IPS DF 19.7 (cell line): ENCODE data around the gene CASS4.

Source experiments
- DNase-seq: peaks from one replicate; pipeline ENCODE4 v3.0.0-alpha.2; 2013; ENCODE audit warnings: low read depth, low spot score

Gene CASS4

GRCh38 chr20:56423886-56424285, 11.8 kb downstream of the CASS4 start:
- DNase-seq = no peak

DNA sequence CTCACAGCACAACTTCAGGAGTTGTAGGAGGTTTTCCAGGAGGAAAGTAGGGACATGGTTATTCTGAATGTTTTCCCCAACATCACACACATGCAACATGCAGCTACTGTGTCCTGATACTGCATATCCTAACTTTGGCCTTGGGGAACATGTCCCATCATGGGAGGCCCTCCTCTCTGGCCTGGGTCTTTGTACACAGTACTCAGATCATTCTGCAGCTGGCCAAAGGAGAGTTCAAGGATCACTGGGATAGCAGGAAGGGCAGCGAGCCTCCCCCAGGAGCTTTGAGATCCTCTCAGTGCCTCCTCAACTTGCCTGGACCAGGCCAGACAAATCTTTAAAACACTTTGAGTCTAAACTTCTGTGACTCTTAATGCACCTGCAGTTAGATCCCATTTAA, 12.9 kb downstream of the CASS4 start:
- no peak for DNase-seq

DNA sequence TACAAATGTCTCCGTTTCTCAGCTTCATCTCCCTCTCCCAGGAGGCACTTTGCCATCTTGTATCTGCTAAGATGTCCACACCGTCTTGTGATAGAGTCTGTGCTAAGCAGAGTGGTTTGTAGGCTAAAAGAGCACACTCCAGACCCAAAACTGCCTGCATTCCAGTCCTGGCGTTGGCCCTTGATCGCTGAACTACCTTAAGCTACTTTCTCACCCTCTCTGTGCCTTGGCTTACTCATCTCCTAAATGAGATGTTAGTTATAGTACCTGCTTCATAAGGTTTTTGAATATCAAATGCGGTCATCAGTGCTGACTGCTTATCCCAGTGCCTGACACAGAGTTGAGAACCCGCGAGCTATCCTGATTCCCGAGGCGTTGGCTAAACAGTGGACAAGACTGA, 14.0 kb downstream of the CASS4 start:
- DNase-seq = no peak

DNA sequence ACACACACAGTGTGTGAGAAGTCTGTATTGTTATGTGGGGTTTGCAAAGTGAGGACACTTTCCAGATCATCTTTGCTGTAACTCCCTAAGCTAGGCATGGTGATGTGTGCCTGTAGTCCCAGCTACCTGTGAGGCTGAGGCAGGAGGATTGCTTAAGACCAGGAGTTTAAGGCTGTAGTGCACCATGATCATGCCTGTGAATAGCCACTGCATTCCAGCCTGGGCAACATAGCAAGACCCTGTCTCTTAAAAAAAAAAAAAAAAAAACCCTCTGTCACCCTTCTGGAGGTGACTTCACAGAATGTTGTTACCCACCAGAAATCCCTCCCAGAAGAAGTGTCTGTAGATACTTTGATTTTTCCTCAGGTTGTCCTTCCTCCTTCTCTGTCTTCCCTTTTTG, 14.9 kb downstream of the CASS4 start:
- DNase-seq = no peak

DNA sequence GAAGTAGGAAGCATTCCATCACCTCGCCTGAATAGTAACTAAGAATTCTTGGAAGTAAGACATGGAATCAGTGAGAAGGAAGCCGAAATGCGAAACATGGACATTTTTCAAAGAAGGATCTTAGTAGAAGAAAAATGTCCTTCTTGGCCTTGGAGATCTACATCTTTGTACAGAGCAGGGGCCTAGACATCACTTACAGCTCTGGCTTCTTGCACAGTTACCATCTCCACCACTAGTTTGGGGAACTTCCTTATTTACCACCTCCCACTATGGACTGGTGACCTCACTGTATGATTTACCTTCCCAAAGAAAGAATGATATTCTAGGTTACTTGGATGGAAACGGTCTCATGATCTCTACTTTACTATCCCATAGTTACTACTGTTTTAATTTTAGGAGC, 15.7 kb downstream of the CASS4 start:
- no peak for DNase-seq

GRCh38 chr20:56428410-56428809, 16.4 kb downstream of the CASS4 start:
- no peak for DNase-seq

DNA sequence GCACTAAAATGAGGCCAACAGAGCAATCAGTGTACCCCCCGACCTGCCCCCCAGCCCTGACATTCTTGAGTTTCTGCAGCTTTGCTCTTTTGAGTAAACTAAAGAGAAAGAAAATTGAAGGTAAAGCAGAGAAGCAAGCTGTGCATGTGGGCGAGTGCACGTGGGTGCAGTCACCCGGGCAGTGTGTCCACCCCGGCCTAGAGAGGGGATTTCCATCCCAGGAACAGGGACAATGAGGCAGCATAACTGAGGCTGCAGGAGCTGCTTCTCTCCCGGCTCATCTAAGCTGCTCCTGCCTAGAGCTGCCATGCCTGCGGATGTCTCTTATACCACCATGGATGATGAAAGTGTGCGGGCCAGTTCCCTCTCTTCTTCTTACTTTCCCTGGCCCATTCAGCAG, 16.8 kb downstream of the CASS4 start:
- no peak for DNase-seq

GRCh38 chr20:56429502-56429901, 17.4 kb downstream of the CASS4 start:
- no peak for DNase-seq

DNA sequence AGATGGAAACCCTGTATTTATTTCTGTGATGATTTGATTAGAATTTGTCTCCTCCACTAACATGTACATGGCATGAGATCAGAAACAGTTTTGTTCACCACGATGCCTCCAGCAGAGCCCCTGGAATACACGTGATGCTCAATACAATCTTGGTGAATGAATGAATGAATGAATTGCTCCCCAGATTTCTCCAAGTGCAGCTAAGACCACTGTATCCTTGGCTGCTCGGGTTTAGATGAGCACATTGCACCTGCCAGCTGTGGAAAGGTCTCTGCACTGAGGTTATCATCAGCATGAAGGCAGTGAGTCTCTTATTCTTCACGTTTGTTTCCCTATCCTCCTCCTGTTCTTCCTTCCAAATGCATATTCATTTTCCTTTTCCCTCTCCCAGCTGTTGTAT, 17.9 kb downstream of the CASS4 start:
- DNase-seq = no peak

DNA sequence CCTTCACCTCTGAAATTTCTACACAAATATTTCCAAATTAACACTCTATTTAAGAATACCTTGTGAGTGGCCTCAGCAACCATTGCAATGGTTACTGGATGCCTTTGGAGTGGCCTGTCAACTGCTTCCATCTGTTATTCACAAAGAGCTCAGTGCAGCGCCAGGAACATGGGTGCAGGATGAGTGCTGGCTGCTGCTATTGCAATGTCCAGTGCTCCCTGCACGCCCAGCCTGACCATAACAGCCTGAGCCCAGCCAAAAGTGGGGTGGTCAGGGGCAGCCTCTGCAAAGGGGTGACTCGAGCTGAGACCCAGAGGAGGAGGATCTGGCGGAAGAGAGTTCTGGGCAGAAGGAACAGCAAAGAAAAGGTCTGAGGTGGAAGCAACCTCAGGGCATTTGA, 18.4 kb downstream of the CASS4 start:
- DNase-seq = no peak

GRCh38 chr20:56430957-56431356, 18.9 kb downstream of the CASS4 start:
- no peak for DNase-seq

DNA sequence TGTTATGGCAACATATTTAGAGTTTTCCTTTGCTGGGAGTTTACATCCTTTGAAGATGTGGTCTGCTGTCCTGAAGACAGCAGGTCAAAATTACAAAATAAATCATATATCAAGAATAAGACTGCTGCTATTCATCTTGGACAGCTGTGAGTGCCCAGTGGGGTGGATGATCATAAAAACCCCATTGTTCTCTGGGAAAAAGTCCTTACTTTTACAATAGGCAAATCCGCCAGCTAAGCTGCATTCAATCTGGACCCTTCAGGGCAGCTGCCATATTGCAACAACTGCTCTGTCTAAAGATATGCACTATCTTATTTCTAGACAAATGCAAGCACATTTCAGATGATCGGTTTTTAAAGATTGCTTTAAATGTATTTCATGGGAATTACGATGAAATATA, 19.4 kb downstream of the CASS4 start:
- no peak for DNase-seq

GRCh38 chr20:56433221-56433879, 21.3 kb downstream of the CASS4 start:
- DNase-seq = no peak

GRCh38 chr20:56433880-56434255, 21.8 kb downstream of the CASS4 start:
- no peak for DNase-seq

GRCh38 chr20:56437196-56437960, 25.3 kb downstream of the CASS4 start:
- no peak for DNase-seq

- DNase-seq = no peak
These were observed 26.2 kb downstream of the CASS4 start for GRCh38 chr20:56438284-56438683.

DNA sequence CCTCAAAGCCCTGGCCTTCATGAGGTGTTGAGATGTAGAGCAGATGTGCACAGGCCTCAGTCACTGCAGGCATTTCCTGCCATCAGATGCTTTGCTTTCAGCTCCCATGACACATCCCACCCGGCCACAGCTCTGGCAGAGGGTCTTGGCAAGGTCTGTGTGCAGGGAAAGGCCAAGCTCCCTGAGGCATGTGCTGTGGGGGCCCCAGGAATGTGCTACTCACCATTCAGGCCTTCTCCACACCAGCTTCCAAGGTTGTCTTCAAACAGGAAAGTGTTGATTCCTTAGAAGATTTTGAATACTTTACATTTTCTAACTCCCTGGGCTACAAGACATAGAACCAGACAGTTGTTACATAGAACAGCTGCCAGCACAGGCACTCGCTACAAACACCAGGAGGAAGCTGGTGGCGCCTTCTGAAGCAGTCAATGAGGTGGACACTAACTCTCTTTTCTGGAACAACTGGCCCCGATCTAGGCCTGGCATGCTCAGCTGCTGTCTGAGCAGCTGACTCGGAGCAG, 27.8 kb downstream of the CASS4 start:
- DNase-seq = no peak

- no peak for DNase-seq
These were observed 28.4 kb downstream of the CASS4 start for GRCh38 chr20:56440346-56441007.

DNA sequence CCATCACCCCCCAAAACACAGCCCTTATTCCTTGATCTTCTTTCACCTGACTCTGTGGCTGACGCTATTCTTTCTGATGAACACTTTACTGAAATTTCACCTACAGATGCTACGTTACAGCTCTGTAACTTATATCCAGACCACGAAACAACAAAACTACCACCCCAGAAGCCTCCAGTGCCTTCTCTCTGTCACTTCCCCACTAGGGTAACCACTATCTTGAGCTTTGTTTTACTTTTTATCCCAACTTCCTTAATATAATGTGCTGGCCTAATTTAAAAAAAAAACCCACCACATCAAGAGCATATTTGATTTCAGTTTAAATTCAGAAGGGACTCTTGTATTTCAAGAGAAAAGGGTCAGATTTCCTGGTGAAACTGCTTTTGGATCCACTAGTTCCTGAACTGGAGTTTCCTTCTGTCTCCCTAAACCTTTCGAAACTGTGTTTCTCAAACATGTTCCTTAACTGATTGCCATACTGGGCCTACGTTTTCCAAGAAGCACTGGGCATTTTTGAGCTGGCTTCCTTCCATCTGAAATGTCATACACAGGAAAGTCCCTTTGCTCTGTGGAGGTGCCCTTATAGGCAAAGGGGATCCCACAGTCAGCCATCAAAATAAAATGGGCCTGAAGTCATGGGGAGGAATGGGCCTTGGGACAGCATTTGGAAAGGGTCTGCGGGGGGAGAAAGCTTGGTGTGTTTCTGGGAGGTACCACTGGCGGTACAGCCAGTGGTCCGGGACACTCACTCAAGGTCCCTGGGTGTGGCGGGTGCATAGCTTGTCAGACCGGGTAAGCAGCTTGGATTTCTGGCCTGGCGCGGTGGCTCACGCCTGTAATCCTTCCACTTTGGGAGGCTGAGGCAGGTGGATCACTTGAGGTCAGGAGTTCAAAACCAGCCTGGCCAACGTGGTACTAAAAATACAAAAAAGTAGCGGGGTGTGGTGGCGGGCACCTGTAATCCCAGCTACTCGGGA, 30.6 kb downstream of the CASS4 start:
- DNase-seq = no peak

- no peak for DNase-seq
These were observed 31.8 kb downstream of the CASS4 start for GRCh38 chr20:56443654-56444540.

GRCh38 chr20:56445130-56445529, 33.1 kb downstream of the CASS4 start:
- DNase-seq = no peak
